Measurements from ENCODE around the gene CCDC9B.

- TF ChIP-seq POLR2A (IDR thresholded peaks at IDR 0.05; ENCODE audit: low read length), result no peak
- TF ChIP-seq GATA1 (IDR thresholded peaks at IDR 0.05; ENCODE audit: low read depth, low read length), result no peak
These were observed 2.6 kb downstream of the CCDC9B start for GRCh38 chr15:40338041-40338657.
